ENCODE results near the gene ANKRD13B. TPM values are rescaled to one million over a fixed set of nuclear protein-coding genes. Genes with fewer than 3 reads are reported as not detected.

Gene ANKRD13B
- total RNA-seq, 1 donor from 2014 or later, result 9.3 TPM

DNA sequence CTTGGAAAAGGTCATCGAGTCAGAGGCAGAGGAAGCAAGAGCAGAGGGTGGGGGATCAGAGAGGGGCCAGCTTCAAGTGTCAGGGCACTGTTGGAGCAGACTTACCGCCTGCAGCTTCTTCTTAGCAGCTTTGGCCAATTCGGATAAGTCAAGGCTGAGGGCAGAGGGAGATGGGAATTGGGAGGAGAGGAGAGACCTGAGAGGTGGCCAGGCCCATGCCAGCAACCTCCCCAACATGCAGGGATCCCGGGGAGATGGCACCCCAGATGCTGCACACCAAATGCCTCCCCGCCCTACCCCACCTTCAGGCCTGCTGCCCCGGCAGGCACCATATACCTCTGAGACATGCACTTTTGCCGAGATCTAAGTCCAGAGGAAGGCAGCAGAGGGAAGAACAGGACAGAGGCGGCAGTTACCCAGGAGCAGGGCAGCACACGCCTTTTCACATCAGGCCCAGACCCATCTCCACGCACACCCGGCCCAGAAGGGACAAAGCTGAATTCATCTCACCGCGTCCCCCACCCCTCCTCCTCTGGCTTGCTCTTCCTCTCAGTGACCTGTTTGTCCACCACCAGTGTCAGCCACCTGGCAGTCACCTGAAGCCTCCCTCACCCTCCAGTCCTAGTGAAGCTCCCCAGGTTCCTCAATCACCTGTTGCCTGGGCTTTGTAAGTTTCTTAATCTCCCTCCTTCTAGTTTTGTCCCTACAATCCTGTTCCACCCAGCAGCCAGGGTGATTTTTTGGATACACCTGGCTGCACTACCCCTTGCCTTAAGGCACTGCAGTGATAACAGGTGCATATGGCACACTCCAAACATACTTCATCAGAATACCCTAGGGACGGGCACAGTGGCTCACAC is 14.1 kb upstream of the ANKRD13B start:
- DNase-seq (no peak), ATAC-seq (ENCODE audit: poor library complexity) (no peak)
- intact Hi-C loops (cut with DNase I), result no loop called here

DNA sequence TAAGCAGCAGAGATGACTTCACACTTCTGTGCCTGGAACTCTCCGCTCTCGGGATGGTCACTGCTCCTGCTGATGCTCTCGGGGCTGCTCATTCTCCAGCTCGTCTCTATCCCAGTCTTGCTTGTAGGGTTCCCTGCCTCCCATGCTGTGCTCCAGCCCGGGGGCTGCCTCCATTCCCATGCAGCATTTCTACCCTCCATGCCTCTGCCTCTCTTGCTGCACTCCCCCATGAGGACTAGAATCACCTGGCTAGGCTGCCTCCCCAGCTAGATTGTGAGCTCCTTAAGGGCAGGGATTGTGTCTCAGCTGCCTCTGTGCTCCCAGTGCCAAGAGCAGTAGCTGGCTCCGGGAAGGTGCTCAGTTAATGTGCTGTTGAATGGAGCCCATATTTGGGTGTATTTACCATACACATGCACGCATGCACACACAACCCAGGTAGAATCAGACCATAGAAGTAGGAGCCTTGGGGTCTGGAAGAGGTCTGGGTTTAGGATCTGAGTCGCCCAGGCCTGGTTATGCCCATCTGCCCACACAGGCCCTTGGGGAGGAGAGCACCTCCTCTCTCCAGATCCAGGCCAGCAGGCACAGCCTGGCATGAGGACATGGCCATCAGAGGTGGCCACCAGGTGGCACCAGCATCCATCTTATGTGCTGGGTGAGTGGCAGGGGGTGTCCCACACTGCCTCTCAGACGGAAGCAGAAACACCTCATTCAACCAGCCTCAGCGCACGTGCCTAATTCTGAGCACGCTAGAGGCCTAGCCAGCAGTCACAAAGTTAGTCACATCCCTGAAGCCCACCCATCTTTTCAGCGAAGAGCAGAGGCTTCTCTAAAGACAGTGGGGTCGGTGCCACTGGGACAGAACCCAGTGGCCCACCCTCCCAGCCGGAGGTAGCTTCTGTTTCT is 12.8 kb upstream of the ANKRD13B start:
- peak; percentile 87 for ATAC-seq (ENCODE audit: poor library complexity)
- peak; percentile 91 for DNase-seq
- intact Hi-C loops (cut with DNase I), result no loop called here

DNA sequence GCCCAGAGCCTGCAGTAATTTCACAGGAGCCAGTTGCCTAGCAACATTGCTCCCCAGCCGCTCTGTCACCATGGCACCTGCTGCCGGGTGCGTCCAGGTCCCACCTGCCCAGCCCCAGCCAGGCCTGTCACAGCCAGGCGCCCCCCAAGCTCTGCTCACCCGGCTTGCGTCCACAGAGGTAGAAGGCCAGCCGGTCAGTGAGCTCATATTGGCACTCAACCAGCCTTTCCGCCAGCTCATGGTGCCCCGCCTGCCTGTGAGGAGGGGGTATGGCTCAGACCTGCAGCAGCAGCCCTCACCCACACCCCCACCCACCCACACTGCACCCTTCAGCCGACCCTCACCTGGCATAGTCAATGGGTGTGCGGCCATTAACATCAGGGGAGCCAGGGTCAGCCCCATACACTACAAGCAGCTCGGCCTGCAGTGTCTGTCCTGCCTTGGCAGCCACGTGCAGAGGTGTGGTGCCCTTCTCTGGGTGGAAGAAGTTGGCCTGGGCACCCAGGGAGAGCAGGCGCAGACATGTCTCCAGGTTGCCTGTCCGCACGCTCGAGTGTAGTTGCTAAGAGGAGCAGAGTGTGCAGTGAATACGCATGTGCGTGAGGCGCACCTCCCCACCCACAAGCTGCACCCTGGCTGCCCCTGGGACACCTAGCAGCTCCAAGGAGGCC is 11.2 kb upstream of the ANKRD13B start:
- DNase-seq (peak; percentile 40), ATAC-seq (ENCODE audit: poor library complexity) (no peak)
- intact Hi-C loops (cut with DNase I), result no loop called here

DNA sequence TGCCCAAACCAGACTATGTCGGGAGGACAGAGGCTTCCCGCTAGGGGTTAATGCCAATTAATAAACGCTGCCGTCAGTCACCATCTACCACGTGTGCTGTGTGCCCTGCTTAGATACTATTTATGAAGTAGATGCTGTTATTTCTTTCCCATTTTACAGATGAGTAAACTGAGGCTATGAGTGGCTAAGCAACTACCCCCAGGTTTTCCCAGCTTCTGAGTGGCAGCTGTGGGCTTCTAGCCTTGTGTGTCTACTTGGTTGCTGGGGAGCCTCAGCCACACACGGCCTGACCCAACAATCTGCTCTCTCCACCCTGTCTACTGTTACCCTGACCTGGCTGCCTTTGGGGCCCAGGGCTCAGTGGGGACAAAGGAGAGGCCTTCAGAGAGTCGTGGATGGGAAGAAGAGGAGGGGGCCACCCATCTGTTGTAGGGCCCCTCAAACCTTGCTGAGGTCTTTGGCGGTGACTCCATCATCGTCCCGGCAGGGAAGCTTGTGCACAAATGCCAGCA is 10.6 kb upstream of the ANKRD13B start:
- DNase-seq, result peak; percentile 14
- no peak for ATAC-seq (ENCODE audit: poor library complexity)
- intact Hi-C loops (cut with DNase I), result no loop called here

DNA sequence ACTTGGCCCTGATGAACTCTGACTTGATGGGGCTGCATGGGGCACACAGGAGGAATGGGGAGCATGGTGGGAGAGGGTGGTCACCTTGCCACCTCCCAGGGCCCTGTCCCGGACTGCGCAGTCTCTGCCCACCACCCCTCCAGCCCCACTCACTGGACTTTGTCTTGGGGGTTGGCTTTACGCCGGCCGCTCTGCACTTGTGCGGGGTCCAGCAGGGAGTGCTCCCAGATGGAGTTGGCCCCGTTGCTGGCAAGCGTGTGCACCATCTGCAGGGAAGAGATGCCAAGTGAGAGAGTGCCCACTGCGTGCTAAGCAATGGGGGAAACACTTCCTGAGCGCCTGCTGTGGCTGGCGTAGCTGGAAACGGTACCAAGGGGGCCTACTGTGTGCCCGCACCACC is 10.2 kb upstream of the ANKRD13B start:
- no peak for ATAC-seq (ENCODE audit: poor library complexity)
- no peak for DNase-seq
- intact Hi-C loops (cut with DNase I), result no loop called here

DNA sequence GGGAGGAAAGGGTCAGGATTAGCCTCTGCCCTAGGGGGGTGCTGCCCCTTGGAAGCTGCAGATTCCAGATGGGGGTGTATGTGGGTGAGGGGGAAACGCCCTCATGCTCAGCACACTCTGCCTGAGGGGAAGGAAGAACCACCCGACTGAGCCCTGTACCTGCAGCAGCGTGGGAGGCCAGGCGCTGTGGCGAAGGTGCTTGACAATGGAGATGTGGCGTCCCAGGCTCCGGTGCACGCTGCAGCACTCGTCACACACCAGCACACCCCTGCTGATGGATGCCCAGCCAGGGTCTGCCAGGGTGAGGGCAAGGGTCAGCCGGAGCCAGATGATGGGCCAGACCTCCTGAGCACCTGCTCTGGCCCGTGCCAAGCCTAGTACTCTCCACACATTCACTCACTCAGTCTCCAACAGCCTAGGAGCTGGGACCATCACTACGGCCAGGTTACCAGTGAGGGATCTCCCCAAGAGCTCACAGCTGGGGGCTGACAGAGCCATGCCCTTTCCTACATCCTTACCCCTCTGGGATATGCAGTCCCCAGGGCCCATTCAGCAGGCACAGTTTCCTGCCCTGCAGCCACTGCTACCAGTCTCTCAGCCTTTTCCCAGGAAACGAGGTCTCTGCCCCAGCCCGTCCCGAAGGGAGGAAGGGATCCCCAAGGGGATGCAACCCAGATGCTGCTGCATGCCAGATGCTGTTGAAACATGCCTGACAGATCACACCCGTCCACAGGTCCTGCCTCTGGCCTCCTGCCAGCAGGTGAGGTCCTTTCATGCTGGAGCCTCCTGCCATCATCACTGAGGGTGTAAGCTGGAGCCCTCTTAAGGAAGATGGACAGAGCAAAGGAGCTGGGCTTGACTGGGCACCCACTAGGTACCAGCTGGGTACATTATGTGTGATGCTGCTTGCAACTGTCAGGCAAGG is 9.3 kb upstream of the ANKRD13B start:
- intact Hi-C loops (cut with DNase I), result no loop called here
- DNase-seq (no peak), ATAC-seq (ENCODE audit: poor library complexity) (no peak)

DNA sequence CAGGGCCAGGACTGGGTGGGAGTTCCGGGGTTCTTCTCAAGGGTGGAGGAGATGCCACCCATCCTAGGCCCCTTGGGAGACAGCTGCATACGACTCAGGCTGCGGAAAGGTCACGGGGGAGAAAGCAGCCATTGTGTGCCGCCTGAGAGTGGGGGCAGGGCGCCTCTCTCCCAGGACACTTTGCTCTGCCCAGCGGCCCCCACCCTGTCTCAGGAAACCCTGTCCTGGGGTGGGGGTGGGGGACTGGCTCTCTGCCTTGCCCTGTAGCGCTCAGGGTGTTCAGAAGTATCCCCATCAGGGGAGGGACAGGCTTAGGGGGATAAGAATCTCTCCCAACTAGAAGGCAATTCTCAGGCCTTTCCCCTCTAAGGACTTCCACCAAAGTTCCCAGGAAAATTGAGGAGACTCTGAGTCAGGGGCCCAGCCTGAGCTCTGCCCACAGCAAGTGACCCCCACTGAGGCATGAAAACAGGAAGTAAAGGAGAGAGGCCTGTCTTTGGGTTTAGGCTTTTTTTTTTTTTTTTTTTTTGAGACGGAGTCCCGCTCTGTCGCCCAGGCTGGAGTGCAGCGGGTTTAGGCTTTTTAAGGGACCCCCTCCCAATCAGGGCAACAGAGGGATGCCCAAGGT is 8.4 kb upstream of the ANKRD13B start:
- intact Hi-C loops (cut with DNase I), result no loop called here
- no peak for DNase-seq
- ATAC-seq (ENCODE audit: poor library complexity), result peak; percentile 4

DNA sequence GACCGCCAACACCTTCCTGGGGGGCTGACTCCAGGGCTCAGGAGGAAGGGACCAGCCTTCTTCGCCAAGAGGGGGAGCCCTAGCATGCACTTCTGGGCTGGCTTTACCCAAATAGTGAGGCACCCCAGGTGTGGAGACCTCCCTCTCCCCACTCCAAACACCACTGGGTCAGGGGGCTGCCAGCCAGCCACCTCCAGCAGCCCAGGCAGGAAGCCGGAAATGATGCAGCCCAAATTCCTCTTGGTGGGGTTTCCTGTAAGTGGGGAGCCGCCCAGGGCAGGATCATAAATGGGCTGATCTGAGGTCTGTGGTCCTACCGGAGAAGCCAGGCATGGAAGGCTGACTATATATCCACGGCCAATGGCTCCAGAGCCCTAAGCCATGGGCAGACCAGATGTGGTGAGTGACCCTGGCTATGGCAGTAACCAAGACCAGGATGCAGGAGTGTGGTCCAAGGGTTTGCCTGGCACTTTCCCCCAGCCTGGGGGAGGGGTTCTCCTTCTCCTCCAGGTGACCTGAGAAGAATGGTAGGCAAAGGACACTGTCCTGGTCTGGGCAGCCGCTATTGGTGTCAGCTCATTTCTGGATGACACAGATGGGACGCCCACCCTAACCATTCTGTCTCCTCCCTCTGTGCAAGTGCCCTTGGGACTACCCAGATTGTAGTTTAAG is 7.7 kb upstream of the ANKRD13B start:
- no peak for ATAC-seq (ENCODE audit: poor library complexity)
- intact Hi-C loops (cut with DNase I), result no loop called here

DNA sequence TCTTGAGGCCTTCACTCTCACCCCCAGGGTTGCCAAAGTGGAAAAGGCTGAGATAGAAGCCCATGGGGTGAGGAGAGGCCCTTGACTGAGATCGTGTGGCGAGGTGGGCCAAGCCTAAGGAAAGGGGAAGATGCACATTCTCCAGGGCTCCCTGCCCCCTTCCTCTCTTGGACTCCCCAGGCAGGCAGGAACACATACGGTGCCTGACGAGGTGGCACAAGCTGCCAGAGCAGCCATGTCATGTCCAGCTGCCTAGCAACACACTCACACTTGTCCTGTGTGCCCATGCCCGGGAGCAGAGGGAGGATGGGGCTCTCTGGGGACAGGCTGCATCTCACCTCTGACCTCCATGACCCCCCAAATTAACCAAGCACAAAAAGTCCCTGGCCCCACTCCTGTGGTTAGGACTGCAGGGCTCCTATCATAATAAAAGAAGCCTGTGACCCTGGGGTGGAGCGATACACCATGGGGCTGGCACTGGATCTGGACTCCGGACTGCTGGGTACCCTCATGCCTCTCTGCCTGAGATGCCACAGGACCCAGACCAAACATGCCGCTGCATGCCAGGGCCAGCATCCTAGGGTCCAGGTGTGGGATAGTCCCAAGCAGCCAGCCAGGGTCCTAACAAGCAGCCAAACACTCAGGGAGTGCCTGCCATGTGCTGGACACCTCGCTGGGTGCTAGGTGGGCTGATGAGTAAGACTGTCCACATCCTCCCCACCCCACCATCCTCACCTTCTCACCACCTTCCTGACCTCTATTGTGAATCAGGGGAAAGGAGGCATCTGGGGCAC is 6.1 kb upstream of the ANKRD13B start:
- DNase-seq (no peak), ATAC-seq (ENCODE audit: poor library complexity) (no peak)
- intact Hi-C loops (cut with DNase I), result no loop called here

More for the DNA sequence above, 7.7 kb upstream of the ANKRD13B start:
- DNase-seq, result peak; percentile 56

DNA sequence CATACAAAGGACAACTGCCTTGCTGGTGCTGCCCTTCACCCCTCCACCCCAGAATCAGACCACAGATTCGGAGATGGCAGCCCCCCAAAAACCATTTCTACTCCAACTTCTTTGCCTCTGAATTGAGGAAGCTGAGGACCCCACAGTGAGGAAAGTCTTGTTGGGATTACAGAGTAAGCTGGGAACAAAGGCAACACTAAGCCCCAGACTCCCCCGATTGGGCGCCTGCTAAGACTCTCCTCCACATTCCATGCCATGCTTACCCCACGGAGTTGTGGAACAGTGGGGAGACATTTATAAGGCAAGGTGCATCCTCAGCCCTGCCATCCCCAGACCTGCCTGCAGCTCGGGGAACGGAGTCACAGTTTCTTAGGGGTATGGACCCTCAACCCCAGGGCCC is 5.3 kb upstream of the ANKRD13B start:
- intact Hi-C loops (cut with DNase I), result no loop called here
- ATAC-seq (ENCODE audit: poor library complexity) (no peak), DNase-seq (no peak)

DNA sequence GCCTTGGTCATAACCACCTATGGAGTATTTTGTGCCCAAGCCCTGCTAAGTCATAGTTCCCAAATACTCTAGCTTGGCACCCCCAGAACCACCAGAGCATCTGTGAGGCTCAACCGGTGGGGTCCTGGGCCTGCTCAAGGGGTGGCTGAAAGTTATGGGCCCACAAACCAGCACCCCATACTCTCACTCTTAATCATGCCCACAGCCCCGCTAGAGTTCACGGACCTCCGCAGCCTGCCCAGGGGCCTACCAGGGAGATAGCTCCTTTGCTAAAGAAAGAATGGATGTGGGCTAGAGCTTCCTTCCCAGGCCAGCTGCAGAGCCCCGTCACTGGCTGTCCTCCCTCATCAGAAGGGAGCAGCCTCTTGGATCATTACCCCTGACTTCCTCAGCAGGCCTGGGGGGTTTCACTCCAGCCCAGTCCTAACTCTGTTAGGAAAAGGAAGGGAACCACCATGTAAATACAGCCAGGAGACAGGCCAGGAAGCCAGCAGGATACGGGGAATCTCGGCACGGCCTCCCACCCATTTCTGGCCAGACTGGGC is 4.8 kb upstream of the ANKRD13B start:
- intact Hi-C loops (cut with DNase I), result no loop called here
- ATAC-seq (ENCODE audit: poor library complexity) (no peak), DNase-seq (no peak)

DNA sequence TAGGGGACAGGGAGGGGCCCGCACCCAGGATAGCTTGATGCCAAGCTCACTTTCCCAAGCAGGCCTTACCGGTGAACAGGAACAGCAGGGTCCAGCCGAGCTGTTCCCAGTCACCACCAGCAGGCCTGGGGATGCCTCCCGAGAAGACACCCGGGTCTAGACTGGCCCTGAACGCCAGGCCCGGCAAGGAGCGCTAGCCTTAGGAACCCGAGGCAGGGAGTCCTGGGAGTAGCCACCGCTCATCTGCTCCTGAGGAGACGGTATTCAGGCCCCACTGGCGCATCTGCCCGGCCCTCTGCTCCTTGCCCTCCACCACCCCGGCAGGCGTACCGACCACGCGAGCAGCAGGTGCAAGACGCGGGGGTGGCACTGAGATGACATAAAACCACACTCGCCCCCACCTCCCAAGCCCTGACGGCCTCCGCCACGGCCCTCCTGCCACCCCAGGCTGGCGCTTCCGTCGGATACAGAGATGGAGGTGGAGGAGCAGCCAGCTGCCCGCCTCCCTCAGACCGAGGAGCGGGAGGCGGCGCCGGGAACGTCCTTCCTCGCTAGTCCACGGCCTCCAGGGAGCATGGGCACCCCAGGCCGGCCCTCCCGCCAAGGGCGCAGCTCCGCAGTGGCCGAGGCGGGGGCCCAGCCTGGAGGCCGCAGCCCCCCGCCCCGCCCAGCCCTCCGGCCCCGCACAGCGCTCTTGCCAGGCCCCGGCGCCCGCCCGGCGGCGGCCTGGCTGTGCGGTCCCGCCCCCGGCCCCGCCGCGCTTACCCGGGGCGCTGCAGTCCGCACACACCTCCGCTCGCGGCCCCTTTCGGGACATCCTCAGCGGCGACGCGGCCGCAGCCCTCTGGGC is 4.1 kb upstream of the ANKRD13B start:
- DNase-seq (no peak), ATAC-seq (ENCODE audit: poor library complexity) (no peak)
- intact Hi-C loops (cut with DNase I), result no loop called here

DNA sequence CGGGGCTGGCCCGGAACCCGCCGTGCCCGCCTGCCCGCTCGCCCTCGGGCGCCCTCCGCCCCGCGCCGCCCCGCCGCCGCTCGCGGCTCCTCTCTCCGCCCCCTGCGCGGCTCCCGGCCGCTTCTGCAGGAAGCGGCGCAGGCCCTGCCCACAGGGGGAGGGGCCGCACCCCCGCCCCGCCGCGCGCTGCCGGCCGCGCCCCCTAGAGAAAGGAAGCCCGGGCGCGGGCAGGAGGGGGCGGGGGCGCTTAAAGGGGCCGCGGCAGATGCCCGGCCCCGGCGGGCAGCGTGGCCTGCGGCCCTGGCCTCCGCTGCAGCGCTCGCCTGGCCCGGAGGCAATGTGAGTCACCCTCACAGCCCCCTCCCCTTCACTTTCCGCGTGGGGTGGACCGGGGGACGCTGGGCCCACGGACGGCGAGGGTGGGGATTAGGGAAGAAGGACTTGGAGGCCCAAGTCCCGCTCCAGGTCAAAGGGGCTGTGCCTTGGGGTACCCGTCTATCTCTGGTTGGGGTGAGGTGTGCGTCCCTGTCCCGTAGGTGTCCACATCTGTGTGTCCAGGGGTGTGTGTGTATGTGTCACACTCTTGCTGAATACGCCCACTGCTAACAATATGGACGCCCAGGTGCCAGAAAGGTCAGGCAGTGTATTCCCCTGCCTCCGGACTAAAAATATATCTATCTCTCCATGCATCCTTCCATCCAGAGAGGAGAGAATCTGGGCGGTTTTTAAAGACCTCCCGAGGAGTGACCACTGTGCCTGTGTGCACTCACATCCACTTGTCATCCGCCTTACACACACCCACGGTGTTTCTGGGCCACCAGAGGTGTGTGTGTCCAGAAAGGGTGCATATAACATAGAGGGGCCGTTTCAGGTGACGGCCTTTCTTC is 3.2 kb upstream of the ANKRD13B start, which contains the start of gene GIT1:
GIT1 (minus strand) TSS at position 125 of the 887 bp plus-strand sequence. CDS start 270 bp downstream, outside the sequence.
- ATAC-seq (ENCODE audit: poor library complexity) (peak; percentile 86), DNase-seq (peak; percentile 92)
- intact Hi-C loops (cut with DNase I), result no loop called here

Data from Right ventricle myocardium superior (tissue), 1 donor.